ENCODE measurements around the gene DAB1.
"Not testable (repeated sequence)": the region's sequence is repeated elsewhere in the genome, so short reads cannot be mapped to it uniquely, and the experiment has no call there.

The DAB1 gene

GRCh38 chr1:57229076-57229475 lies 194.8 kb downstream of the DAB1 start:
- DNase-seq (ENCODE audit: low read depth in 1 of 2, low spot score in 1 of 2): no peak

GRCh38 chr1:57222801-57223200 lies 201.1 kb downstream of the DAB1 start:
- no peak for DNase-seq (ENCODE audit: low read depth in 1 of 2, low spot score in 1 of 2)

DNA sequence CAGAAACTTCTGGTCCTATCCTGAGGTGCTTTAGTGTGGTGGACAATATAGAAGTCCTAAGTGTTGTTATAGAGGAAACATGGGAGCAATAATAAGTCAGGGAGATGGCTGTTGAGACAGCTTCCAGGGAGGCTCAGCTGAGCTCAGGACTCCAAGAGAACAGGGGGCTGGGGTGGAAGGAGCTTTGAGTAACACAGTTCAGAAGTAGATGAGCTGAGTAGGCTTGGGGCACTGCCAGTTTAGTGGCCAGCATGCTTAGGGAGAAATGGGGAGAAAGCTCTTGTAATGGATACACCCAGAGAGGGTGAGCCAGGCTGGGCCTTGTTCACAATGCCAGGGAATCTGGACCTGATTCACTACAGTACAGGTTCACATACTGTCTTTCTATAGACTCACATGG lies 201.6 kb downstream of the DAB1 start:
- DNase-seq (ENCODE audit: low read depth in 1 of 2, low spot score in 1 of 2): no peak

GRCh38 chr1:57220905-57221304 lies 203.0 kb downstream of the DAB1 start:
- DNase-seq (ENCODE audit: low read depth in 1 of 2, low spot score in 1 of 2): not testable (repeated sequence)

DNA sequence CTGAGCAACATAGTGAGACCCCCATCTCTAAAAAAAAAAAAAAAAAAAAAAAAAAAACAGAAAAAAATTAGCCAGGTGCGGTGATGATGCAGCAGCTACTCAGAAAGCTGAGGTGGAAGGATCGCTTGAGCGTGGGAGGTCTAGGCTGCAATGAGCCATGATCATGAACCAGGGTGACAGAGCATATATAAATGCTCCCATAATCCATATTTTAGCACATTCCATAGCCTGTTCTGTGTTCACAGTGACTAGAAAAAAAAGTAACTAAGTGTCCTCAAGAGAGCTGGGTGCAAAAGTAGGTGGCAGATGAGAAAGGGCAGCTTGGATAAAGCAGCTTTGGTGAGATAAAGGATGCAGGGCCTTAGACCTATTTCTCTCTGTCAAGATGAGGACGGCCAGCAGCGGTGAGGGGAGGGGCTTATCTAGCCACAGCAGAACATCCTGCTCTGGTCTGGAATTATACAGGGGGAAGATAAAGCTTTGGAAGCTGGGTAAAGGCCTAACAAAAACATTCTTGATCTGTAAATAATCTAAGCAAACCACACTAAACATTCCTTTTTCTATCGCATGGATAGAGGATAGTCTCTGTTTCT lies 205.3 kb downstream of the DAB1 start:
- no peak for DNase-seq (ENCODE audit: low read depth in 1 of 2, low spot score in 1 of 2)

GRCh38 chr1:57217905-57218304 lies 206.0 kb downstream of the DAB1 start:
- DNase-seq (ENCODE audit: low read depth in 1 of 2, low spot score in 1 of 2): no peak

GRCh38 chr1:57214951-57215575 lies 208.8 kb downstream of the DAB1 start:
- no peak for DNase-seq (ENCODE audit: low read depth in 1 of 2, low spot score in 1 of 2)

DNA sequence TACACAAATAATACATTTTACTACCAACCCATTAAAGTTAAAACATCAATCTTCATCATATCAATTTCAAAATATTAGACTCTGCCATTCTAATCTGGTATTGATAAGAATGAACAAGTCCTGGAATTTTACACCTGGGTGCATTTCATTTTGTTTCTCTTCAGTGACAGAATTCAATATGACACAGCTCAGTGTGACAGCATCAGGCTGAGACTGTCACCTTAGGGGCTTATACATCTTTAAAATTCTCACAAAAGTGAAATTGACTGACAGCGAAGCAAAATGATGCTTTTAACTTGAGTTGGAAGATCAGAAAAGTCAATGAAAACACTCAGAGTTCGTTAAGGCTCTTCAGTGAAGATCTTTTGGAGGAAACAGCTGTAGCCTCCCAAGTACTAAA lies 213.0 kb downstream of the DAB1 start:
- no peak for DNase-seq (ENCODE audit: low read depth in 1 of 2, low spot score in 1 of 2)

DNA sequence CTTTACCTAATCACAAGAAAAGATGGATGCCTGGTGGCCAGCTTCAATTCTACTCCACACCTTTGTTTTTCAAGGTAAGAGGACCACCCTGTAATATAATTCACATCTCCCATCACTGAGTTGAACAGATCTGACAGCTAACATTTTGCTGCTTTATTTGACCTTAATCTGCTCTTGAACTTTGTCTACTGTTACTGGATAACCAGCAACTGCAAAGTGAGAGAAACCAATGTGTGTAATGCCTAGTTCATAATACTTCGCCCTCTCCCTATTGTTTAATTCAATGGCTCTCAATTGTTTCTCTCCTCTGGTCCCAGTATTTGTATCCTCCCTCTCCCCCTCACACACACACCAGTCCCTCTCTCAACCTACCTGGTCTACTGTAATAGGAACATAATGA lies 214.4 kb downstream of the DAB1 start:
- no peak for DNase-seq (ENCODE audit: low read depth in 1 of 2, low spot score in 1 of 2)

- no peak for DNase-seq (ENCODE audit: low read depth in 1 of 2, low spot score in 1 of 2)
These were observed 215.0 kb downstream of the DAB1 start for GRCh38 chr1:57208741-57209302.

GRCh38 chr1:57206038-57206437 lies 217.8 kb downstream of the DAB1 start:
- no peak for DNase-seq (ENCODE audit: low read depth in 1 of 2, low spot score in 1 of 2)

DNA sequence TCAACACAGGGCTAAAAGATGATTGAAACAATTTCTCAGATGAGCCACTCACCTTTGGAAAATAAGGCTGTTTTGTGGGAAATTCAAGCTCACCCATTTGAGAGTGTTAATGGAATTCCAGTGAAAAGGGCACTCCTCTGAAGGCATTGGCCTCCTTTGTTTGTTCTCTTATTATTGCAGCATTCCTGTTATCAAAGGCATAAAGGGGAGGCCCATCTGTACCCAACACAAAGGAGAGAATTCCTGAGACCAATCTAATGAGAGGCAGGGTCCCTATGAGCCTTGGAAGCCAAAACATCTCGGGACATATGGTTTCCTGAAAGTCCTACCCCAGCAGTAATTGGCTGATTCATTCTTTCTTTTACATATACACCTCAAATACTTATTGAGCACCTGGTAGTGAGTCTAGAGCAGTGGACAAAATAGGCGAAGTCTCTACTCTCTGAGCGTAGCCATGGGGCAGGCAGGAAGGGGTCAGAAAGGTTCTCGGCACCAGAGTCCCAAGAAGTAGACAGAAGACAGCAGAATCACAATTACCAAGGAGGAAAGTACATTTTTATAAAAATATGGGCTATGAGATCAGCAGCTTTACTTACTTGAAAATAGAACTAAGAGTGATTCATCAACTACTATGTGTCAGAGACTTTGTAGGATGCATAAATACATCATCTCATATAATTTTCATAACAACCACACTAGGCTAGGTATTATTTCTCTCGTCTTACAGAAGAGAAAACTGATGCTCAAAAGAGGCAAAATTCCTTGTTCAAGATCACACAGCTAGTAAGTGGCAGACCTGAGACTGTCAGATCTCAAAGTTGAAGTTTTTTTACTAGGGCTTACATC lies 218.7 kb downstream of the DAB1 start:
- no peak for DNase-seq (ENCODE audit: low read depth in 1 of 2, low spot score in 1 of 2)

- no peak for DNase-seq (ENCODE audit: low read depth in 1 of 2, low spot score in 1 of 2)
These were observed 219.8 kb downstream of the DAB1 start for GRCh38 chr1:57204091-57204490.

DNA sequence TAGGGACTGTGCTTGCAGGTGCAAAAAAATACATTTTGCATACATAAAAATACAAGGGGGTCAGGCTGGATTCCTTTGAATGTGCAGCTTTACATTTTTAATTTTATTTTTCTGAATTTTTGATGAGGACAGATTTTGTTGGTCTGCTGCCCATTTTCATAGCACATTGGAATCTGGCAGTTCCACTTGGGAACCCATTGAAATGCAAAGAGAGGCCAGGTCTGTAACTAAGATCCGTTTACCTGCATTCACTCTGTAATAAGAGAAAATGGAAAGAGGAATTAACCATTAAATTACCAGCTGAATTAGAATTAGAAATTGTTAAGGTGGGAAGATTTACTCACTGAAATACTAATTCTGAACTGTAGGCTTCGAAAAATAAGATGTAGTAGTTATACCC lies 221.6 kb downstream of the DAB1 start:
- no peak for DNase-seq (ENCODE audit: low read depth in 1 of 2, low spot score in 1 of 2)

GRCh38 chr1:57198912-57199311 lies 224.9 kb downstream of the DAB1 start:
- no peak for DNase-seq (ENCODE audit: low read depth in 1 of 2, low spot score in 1 of 2)

- no peak for DNase-seq (ENCODE audit: low read depth in 1 of 2, low spot score in 1 of 2)
These were observed 228.4 kb downstream of the DAB1 start for GRCh38 chr1:57195436-57195941.

GRCh38 chr1:57192222-57192621 lies 231.6 kb downstream of the DAB1 start:
- no peak for DNase-seq (ENCODE audit: low read depth in 1 of 2, low spot score in 1 of 2)

- no peak for DNase-seq (ENCODE audit: low read depth in 1 of 2, low spot score in 1 of 2)
These were observed 233.0 kb downstream of the DAB1 start for GRCh38 chr1:57190898-57191297.

DNA sequence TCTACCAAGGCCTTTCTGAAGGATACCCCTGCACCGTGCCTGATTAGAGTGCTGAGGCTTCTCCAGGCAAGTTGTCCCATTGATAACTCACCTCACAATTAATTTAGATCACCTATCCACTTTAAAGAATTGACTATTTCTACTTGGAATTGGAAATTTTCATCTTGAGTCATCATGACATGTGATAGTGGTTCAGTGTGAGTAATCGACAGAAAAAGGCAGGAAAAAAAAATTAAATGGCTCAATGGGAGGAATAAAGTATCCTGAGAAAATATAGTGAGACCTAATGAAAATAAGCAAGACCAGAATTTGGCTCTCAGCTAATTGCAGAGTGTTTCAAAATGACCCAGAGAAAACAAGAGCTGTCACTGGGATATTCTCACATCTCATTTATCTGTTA lies 235.7 kb downstream of the DAB1 start:
- DNase-seq (ENCODE audit: low read depth in 1 of 2, low spot score in 1 of 2): no peak

- no peak for DNase-seq (ENCODE audit: low read depth in 1 of 2, low spot score in 1 of 2)
These were observed 237.4 kb downstream of the DAB1 start for GRCh38 chr1:57186455-57186854.

GRCh38 chr1:57179001-57179400 lies 244.9 kb downstream of the DAB1 start:
- no peak for DNase-seq (ENCODE audit: low read depth in 1 of 2, low spot score in 1 of 2)

GRCh38 chr1:57175506-57175905 lies 248.4 kb downstream of the DAB1 start:
- DNase-seq (ENCODE audit: low read depth in 1 of 2, low spot score in 1 of 2): no peak

All from stimulated activated CD4-positive, alpha-beta T cell treated with anti-CD3 and anti-CD28 coated beads, Interleukin-15, amount 100 ng/mL, for 1 hour (primary cell).